DND-41 (cell line): Measurements from ENCODE around the gene GLTP.

Experiments used
- EZH2 ChIP-seq: IDR thresholded peaks from 3 replicates; pipeline ENCODE4 v1.6.1; 2012; ENCODE audit warnings: borderline replicate concordance, low read depth, mild to moderate bottlenecking, moderate library complexity, low read length, inconsistent platforms; ENCODE audit not compliant: severe bottlenecking
- TF ChIP-seq, protein P1 (sequence below): IDR thresholded peaks from 2 replicates; pipeline ENCODE4 v1.5.1; 2012; ENCODE audit warnings: borderline replicate concordance, low read length, moderate library complexity, mild to moderate bottlenecking; ENCODE audit not compliant: poor library complexity, severe bottlenecking; ENCODE audit errors: extremely low read depth

DNA sequence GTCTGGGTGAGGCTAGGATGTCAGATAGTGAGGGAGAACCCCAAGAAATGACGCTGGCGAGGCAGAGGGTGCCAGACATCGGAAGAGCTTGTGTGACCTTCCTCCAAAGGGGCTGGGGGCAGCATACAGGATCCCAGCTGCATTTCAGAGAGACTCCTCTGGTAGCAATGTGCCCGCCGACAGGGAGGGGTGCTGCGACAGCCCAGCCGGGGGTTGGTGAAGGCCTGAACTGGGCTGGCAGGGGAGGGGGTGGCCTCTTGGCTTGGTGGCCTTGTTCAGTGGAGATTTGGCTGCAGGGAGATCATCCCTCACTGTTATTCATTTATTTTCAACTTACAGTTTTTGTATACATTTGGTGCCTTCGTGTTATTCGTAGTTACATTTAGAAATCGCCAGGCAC lies 25.0 kb upstream of the GLTP start:
- TF ChIP-seq, protein P1, sequence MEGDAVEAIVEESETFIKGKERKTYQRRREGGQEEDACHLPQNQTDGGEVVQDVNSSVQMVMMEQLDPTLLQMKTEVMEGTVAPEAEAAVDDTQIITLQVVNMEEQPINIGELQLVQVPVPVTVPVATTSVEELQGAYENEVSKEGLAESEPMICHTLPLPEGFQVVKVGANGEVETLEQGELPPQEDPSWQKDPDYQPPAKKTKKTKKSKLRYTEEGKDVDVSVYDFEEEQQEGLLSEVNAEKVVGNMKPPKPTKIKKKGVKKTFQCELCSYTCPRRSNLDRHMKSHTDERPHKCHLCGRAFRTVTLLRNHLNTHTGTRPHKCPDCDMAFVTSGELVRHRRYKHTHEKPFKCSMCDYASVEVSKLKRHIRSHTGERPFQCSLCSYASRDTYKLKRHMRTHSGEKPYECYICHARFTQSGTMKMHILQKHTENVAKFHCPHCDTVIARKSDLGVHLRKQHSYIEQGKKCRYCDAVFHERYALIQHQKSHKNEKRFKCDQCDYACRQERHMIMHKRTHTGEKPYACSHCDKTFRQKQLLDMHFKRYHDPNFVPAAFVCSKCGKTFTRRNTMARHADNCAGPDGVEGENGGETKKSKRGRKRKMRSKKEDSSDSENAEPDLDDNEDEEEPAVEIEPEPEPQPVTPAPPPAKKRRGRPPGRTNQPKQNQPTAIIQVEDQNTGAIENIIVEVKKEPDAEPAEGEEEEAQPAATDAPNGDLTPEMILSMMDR = no peak
- TF ChIP-seq EZH2 = no peak
